Measurements from ENCODE around the gene MRPL20.

The MRPL20 gene

GRCh38 chr1:1427106-1427819 lies 20.2 kb upstream of the MRPL20 start:
- TF ChIP-seq CTCF (conservative IDR thresholded peaks at IDR 0.05; ENCODE audit: control insufficient read depth, insufficient read depth, low read depth, low read length), result no peak
- DNase-seq (ENCODE audit: low read depth), result no peak

GRCh38 chr1:1426496-1427105 lies 19.5 kb upstream of the MRPL20 start:
- no peak for DNase-seq (ENCODE audit: low read depth)
- TF ChIP-seq CTCF (conservative IDR thresholded peaks at IDR 0.05; ENCODE audit: control insufficient read depth, insufficient read depth, low read depth, low read length), result no peak
- H3K4me3 ChIP-seq (ENCODE audit: control insufficient read depth, low read depth, low read length), result no peak overlapping the region

More at GRCh38 chr1:1427106-1427819, 20.2 kb upstream of the MRPL20 start:
- H3K4me3 ChIP-seq (ENCODE audit: control insufficient read depth, low read depth, low read length), result no peak overlapping the region

GRCh38 chr1:1425753-1426495 lies 18.8 kb upstream of the MRPL20 start:
- H3K4me3 ChIP-seq (ENCODE audit: control insufficient read depth, low read depth, low read length), result no peak overlapping the region
- no peak for TF ChIP-seq CTCF (conservative IDR thresholded peaks at IDR 0.05; ENCODE audit: control insufficient read depth, insufficient read depth, low read depth, low read length)
- DNase-seq (ENCODE audit: low read depth), result no peak

- no peak for TF ChIP-seq CTCF (conservative IDR thresholded peaks at IDR 0.05; ENCODE audit: control insufficient read depth, insufficient read depth, low read depth, low read length)
- no peak for DNase-seq (ENCODE audit: low read depth)
- H3K4me3 ChIP-seq (ENCODE audit: control insufficient read depth, low read depth, low read length), result no peak overlapping the region
Measured at GRCh38 chr1:1425426-1425752, 18.3 kb upstream of the MRPL20 start.

GRCh38 chr1:1424707-1425106 lies 17.6 kb upstream of the MRPL20 start:
- no peak for DNase-seq (ENCODE audit: low read depth)
- no peak for TF ChIP-seq CTCF (conservative IDR thresholded peaks at IDR 0.05; ENCODE audit: control insufficient read depth, insufficient read depth, low read depth, low read length)
- no peak overlapping the region for H3K4me3 ChIP-seq (ENCODE audit: control insufficient read depth, low read depth, low read length)

GRCh38 chr1:1423245-1423597 lies 16.1 kb upstream of the MRPL20 start:
- no peak overlapping the region for H3K4me3 ChIP-seq (ENCODE audit: control insufficient read depth, low read depth, low read length)
- no peak for DNase-seq (ENCODE audit: low read depth)
- no peak for TF ChIP-seq CTCF (conservative IDR thresholded peaks at IDR 0.05; ENCODE audit: control insufficient read depth, insufficient read depth, low read depth, low read length)
